Neural progenitor cell (in vitro differentiated cells): Measurements from ENCODE around the gene ZC3H18. TPM values are rescaled to one million over a fixed set of nuclear protein-coding genes. Genes with fewer than 3 reads are reported as not detected.

Experiments used
- DNase-seq: peaks from one replicate; pipeline ENCODE4 v3.0.0-alpha.2; 2016; ENCODE audit warnings: low spot score
- H2AFZ ChIP-seq: fragments of 200-600 bp; sonication (generic); replicated peaks from 2 replicates; pipeline ENCODE4 v1.6.1; 2016; ENCODE audit warnings: antibody characterized with exemption
- H3F3A ChIP-seq: fragments of 200-600 bp; sonication (generic); 2 replicates; pipeline ENCODE4 v1.6.1; 2016; ENCODE audit warnings: antibody characterized with exemption, low read depth
- H3K27ac ChIP-seq: fragments of 200-600 bp; sonication (generic); 2 replicates; pipeline ENCODE4 v1.5.1; 2016; ENCODE audit warnings: mild to moderate bottlenecking
- H3K27me3 ChIP-seq: fragments of 200-600 bp; sonication (generic); 2 replicates; pipeline ENCODE4 v1.6.1; 2016; ENCODE audit warnings: mild to moderate bottlenecking, moderate library complexity
- H3K36me3 ChIP-seq: fragments of 200-600 bp; sonication (generic); 2 replicates; pipeline ENCODE4 v1.5.1; 2016
- H3K4me1 ChIP-seq: fragments of 200-600 bp; sonication (generic); 2 replicates; pipeline ENCODE4 v1.6.1; 2016; ENCODE audit warnings: mixed run types
- H3K4me2 ChIP-seq: fragments of 200-600 bp; sonication (generic); 2 replicates; pipeline ENCODE4 v1.6.1; 2016
- H3K4me3 ChIP-seq: fragments of 200-600 bp; sonication (generic); 2 replicates; pipeline ENCODE4 v1.5.1; 2016
- H3K79me2 ChIP-seq: fragments of 200-600 bp; sonication (generic); 2 replicates; pipeline ENCODE4 v1.6.1; 2016; ENCODE audit warnings: low read depth
- H3K9ac ChIP-seq: fragments of 200-600 bp; sonication (generic); 2 replicates; pipeline ENCODE4 v1.6.1; 2016
- H3K9me3 ChIP-seq: fragments of 200-600 bp; sonication (generic); 2 replicates; pipeline ENCODE4 v1.5.1; 2016; ENCODE audit warnings: low read depth
- H4K20me1 ChIP-seq: fragments of 200-600 bp; sonication (generic); 2 replicates; pipeline ENCODE4 v1.6.1; 2016; ENCODE audit warnings: low read depth
- H3K27ac Mint-ChIP-seq: 3 replicates; pipeline ENCODE4 v1.8.0; 2021; ENCODE audit warnings: mixed read lengths
- H3K27me3 Mint-ChIP-seq: 2 replicates; pipeline ENCODE4 v1.8.0; 2022; ENCODE audit warnings: low read depth, mild to moderate bottlenecking, inconsistent platforms, moderate library complexity, mixed read lengths; ENCODE audit not compliant: insufficient read depth
- H3K36me3 Mint-ChIP-seq: 3 replicates; pipeline ENCODE4 v1.8.0; 2021; ENCODE audit warnings: mixed read lengths
- H3K4me1 Mint-ChIP-seq: 3 replicates; pipeline ENCODE4 v1.8.0; 2021; ENCODE audit warnings: mixed read lengths
- H3K4me3 Mint-ChIP-seq: 3 replicates; pipeline ENCODE4 v1.8.0; 2021; ENCODE audit warnings: mild to moderate bottlenecking, moderate library complexity, mixed read lengths
- H3K9me3 Mint-ChIP-seq: 3 replicates; pipeline ENCODE4 v1.8.0; 2020; ENCODE audit warnings: mixed read lengths
- EZH2 ChIP-seq: fragments of 200-600 bp; sonication (generic); IDR thresholded peaks from 2 replicates; pipeline ENCODE4 v1.6.1; 2017; ENCODE audit warnings: antibody characterized with exemption, mild to moderate bottlenecking, moderate library complexity
- EZH2phosphoT487 ChIP-seq: fragments of 200-600 bp; sonication (generic); IDR thresholded peaks from 2 replicates; pipeline ENCODE4 v1.6.1; 2017; ENCODE audit warnings: antibody characterized with exemption
- total RNA-seq: library from RNA; depleted of rRNA; stranded (reverse); fragments of >200 nt; gene quantifications from 2 replicates; pipeline ENCODE4 v1.2.3, GENCODE V29; 2015; ENCODE audit warnings: low replicate concordance
- TF ChIP-seq, protein P1 (sequence below): fragments of 200-600 bp; sonication (generic); IDR thresholded peaks from 2 replicates; pipeline ENCODE4 v1.5.1; 2017; ENCODE audit warnings: antibody characterized with exemption, mild to moderate bottlenecking

The ZC3H18 gene
- total RNA-seq, 1 donor from 2014 or later: 24.2 TPM

DNA sequence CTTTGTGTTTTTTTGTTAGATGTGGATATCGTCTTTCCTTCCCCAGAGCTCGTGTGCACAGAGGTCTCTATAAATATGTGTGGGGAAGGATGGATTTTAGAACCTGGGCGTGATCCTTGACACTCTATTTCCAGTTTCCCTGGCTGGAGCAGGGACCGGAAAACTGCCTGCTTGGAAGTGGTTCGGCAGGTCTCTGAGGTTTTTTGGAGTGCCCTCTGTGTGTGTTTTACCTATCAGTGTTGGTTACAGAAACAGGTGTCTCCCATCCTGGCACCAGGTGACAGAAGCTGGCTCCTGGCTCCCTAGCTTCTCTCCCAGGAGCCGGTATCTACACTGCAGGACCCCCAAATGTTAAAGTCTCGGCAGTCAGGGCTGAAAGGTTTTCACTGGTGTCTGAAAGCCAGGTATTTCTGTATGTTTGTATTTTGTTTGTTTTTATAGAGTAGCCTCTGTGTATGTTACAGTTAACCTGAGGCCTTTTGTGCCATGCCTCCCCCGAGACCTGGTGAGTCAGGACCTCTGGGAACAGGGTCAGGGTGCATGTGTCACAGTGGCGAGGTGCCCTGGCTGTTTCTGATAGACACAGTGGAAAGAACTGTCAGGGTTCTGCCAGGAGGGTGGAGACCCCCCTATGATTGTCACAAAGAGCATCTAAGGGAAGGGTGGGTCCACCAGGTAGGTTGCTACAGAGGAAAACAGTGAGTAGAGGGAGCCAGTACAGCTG is 31.3 kb downstream of the ZC3H18 start:
- H3K4me3 ChIP-seq: no peak overlapping the region
- DNase-seq: no peak
- H3F3A ChIP-seq: no peaks in the 10 kb centered on the region
- H3K27ac ChIP-seq: no peak overlapping the region
- no peak overlapping the region for H3K9ac ChIP-seq
- peaks cover 2% of the 10 kb centered on the region for H3K27me3 Mint-ChIP-seq
- H3K36me3 ChIP-seq: no peaks in the 10 kb centered on the region
- no peak overlapping the region for H3K27ac Mint-ChIP-seq
- peaks cover 5% of the 10 kb centered on the region for H4K20me1 ChIP-seq
- H3K79me2 ChIP-seq: peaks cover 2% of the 10 kb centered on the region
- H3K9me3 ChIP-seq: no peaks in the 10 kb centered on the region
- H2AFZ ChIP-seq: no peak overlapping the region
- H3K4me3 Mint-ChIP-seq: no peak overlapping the region
- TF ChIP-seq, protein P1, sequence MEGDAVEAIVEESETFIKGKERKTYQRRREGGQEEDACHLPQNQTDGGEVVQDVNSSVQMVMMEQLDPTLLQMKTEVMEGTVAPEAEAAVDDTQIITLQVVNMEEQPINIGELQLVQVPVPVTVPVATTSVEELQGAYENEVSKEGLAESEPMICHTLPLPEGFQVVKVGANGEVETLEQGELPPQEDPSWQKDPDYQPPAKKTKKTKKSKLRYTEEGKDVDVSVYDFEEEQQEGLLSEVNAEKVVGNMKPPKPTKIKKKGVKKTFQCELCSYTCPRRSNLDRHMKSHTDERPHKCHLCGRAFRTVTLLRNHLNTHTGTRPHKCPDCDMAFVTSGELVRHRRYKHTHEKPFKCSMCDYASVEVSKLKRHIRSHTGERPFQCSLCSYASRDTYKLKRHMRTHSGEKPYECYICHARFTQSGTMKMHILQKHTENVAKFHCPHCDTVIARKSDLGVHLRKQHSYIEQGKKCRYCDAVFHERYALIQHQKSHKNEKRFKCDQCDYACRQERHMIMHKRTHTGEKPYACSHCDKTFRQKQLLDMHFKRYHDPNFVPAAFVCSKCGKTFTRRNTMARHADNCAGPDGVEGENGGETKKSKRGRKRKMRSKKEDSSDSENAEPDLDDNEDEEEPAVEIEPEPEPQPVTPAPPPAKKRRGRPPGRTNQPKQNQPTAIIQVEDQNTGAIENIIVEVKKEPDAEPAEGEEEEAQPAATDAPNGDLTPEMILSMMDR: no peak
- TF ChIP-seq EZH2phosphoT487: no peak
- TF ChIP-seq EZH2: no peak
- no peaks in the 10 kb centered on the region for H3K27me3 ChIP-seq
- no peak overlapping the region for H3K4me2 ChIP-seq
- no peaks in the 10 kb centered on the region for H3K9me3 Mint-ChIP-seq
- peaks cover 16% of the 10 kb centered on the region for H3K36me3 Mint-ChIP-seq
- H3K4me1 Mint-ChIP-seq: no peaks in the 10 kb centered on the region
- no peaks in the 10 kb centered on the region for H3K4me1 ChIP-seq

DNA sequence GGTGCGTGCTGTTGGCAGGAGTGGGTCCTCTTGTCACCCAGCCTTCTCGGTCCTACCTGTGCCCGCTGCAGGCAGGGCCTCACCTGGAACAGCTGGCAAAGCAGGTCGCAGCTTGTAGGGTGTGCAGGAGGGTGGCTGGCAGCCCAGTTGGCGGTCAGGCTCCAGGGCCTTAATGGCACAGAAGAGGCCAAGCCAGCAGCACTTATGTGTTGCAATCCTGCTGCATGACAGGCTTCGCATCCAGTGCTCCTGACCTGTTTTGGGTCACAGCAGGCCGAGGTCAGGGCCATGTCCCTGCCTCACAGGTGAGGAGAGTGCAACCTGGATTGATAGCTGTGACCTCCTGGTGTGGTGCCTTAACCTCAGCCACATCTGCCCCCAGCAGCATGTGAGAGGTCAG is 31.9 kb downstream of the ZC3H18 start:
- H3K9me3 ChIP-seq: no peaks in the 10 kb centered on the region
- no peaks in the 10 kb centered on the region for H3K36me3 ChIP-seq
- H3K9me3 Mint-ChIP-seq: no peaks in the 10 kb centered on the region
- no peaks in the 10 kb centered on the region for H3K4me1 ChIP-seq
- no peak overlapping the region for H3K4me3 ChIP-seq
- H3K4me2 ChIP-seq: no peak overlapping the region
- H3K36me3 Mint-ChIP-seq: peaks cover 16% of the 10 kb centered on the region
- H3K4me3 Mint-ChIP-seq: no peak overlapping the region
- no peak overlapping the region for H3K27ac Mint-ChIP-seq
- peaks cover 2% of the 10 kb centered on the region for H3K27me3 Mint-ChIP-seq
- H3K27ac ChIP-seq: no peak overlapping the region
- DNase-seq: no peak
- H4K20me1 ChIP-seq: peaks cover 5% of the 10 kb centered on the region
- TF ChIP-seq EZH2phosphoT487 (no peak), EZH2 (no peak)
- TF ChIP-seq, protein P1: no peak
- H3F3A ChIP-seq: no peaks in the 10 kb centered on the region
- H3K9ac ChIP-seq: no peak overlapping the region
- H2AFZ ChIP-seq: no peak overlapping the region
- no peaks in the 10 kb centered on the region for H3K27me3 ChIP-seq
- H3K4me1 Mint-ChIP-seq: no peaks in the 10 kb centered on the region
- no peaks in the 10 kb centered on the region for H3K79me2 ChIP-seq

DNA sequence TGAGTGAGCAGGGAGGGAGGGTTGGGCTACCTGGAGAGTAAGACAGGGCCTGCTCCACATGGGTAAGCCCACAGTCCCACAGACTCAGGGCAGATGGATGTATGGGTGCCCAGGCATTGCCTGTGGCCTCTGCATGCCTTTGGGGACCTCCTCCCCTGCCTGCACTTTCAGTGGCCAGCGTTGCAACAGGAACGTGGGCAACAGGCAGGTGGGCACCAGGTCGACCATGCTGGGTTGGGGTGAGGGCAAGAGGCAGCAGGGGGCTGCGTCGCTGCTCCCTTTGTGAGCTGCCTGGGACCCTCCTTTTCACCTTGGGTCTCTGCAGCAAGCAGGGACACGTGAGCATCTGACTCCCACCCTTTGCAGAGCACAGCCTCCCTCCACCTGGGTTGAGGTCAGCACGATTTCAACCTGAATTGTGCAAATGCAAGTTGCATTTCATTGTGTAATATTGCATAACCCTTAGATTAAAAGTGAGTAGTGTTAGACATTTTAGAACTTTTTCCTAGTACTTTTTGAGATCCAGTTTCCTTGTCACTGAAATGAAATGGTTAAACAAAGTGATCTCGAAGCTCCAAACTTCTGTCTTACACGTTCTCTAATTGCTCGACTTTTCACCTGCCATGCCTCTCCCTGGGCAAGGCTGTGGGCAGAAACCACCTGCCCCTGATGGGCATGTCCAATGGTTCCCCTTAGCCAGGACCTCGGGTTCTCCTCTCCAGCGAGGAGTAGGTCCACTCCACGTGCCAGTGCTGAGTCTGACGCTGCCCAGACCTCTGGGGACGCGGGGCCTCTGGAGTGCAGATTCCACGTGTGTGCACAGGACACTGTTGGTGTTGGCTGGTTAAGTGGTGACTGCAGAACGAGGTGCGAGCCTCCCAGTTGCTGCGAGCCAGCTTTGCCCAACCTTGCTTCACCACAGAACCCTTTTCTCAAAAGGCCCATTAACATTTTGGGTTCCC is 35.3 kb downstream of the ZC3H18 start:
- Histone ChIP-seq H3K27me3 (no peaks in the 10 kb centered on the region), H3K4me3 (no peak overlapping the region), H2AFZ (no peak overlapping the region), H3K27ac (no peak overlapping the region), H3K4me1 (no peaks in the 10 kb centered on the region), H3F3A (peaks cover under 1% of the 10 kb centered on the region), H3K36me3 (no peaks in the 10 kb centered on the region), H3K9ac (no peak overlapping the region), H3K4me2 (no peak overlapping the region), H3K79me2 (no peaks in the 10 kb centered on the region), H3K9me3 (no peaks in the 10 kb centered on the region), H4K20me1 (peaks cover 22% of the 10 kb centered on the region)
- no peaks in the 10 kb centered on the region for H3K4me1 Mint-ChIP-seq
- DNase-seq: no peak
- H3K27me3 Mint-ChIP-seq: peaks cover 2% of the 10 kb centered on the region
- TF ChIP-seq EZH2phosphoT487 (no peak), EZH2 (no peak)
- TF ChIP-seq, protein P1: no peak
- no peak overlapping the region for H3K4me3 Mint-ChIP-seq
- peaks cover 23% of the 10 kb centered on the region for H3K36me3 Mint-ChIP-seq
- H3K27ac Mint-ChIP-seq: no peak overlapping the region
- no peaks in the 10 kb centered on the region for H3K9me3 Mint-ChIP-seq
